ENCODE results near the gene RAP1GAP. TPM values are rescaled to one million over a fixed set of nuclear protein-coding genes. Genes with fewer than 3 reads are reported as not detected.

RAP1GAP gene
- total RNA-seq, 1 donor from 2014 or later, result 14.7 TPM

Other genes starting within 250 kb of the RAP1GAP start
- 4.7 TPM for gene NBPF3, start 229.2 kb downstream of the RAP1GAP start, total RNA-seq
- 14.6 TPM for gene ALPL, start 159.9 kb downstream of the RAP1GAP start, total RNA-seq
- 112 TPM for gene USP48, start 113.8 kb upstream of the RAP1GAP start, total RNA-seq
- gene LDLRAD2, start 142.9 kb upstream of the RAP1GAP start, total RNA-seq, result 0.13 TPM

Measured in sciatic nerve (tissue), 1 donor.